Suprapubic skin (tissue), 4 donors: ENCODE results near the gene XG. TPM values are rescaled to one million over a fixed set of nuclear protein-coding genes. Genes with fewer than 3 reads are reported as not detected.

ENCODE experiments used
- DNase-seq, 2 donors: peaks; one replicate each; pipeline ENCODE4 v3.0.0-alpha.2; 2019; ENCODE audit warnings: low spot score in 2 of 2
- H3K27ac ChIP-seq: fragments of 200-600 bp; sonication (generic); one replicate; pipeline ENCODE4 v1.5.1; 2019
- H3K27me3 ChIP-seq: fragments of 200-600 bp; sonication (generic); one replicate; pipeline ENCODE4 v1.5.1; 2019
- H3K36me3 ChIP-seq: fragments of 200-600 bp; sonication (generic); one replicate; pipeline ENCODE4 v1.5.1; 2019
- H3K4me1 ChIP-seq: fragments of 200-600 bp; sonication (generic); one replicate; pipeline ENCODE4 v1.5.1; 2019
- H3K4me3 ChIP-seq: fragments of 200-600 bp; sonication (generic); one replicate; pipeline ENCODE4 v1.5.1; 2019; ENCODE audit warnings: mild to moderate bottlenecking
- H3K9me3 ChIP-seq: fragments of 200-600 bp; sonication (generic); one replicate; pipeline ENCODE4 v1.5.1; 2019
- CTCF ChIP-seq, 2 donors: fragments of 200-600 bp in 1 of 2; fragments of 450-650 bp in 1 of 2; sonication (generic) in 1 of 2; IDR thresholded peaks; one replicate each; pipeline ENCODE4 v1.5.1; 2016 to 2019; ENCODE audit warnings: antibody characterized with exemption in 2 of 2, mild to moderate bottlenecking in 1 of 2, moderate library complexity in 1 of 2
- EP300 ChIP-seq: sonication (generic); formaldehyde crosslinking; IDR thresholded peaks from one replicate; pipeline ENCODE4 v1.6.1; 2017; ENCODE audit warnings: antibody characterized with exemption
- POLR2A ChIP-seq, 2 donors: fragments of 450-650 bp; IDR thresholded peaks; one replicate each; pipeline ENCODE4 v1.6.1; 2017; ENCODE audit warnings: antibody characterized with exemption in 2 of 2, mild to moderate bottlenecking in 2 of 2, moderate library complexity in 2 of 2
- POLR2AphosphoS5 ChIP-seq, 3 donors: sonication (generic); formaldehyde crosslinking; IDR thresholded peaks; one replicate each; pipeline ENCODE4 v1.6.1; 2017; ENCODE audit warnings: antibody characterized with exemption in 3 of 3
- WGBS: methylation state at CpG from one replicate; pipeline ENCODE4 v1.1.5; 2018; 5-methylcytosine and 5-hydroxymethylcytosine counted together
- total RNA-seq, 4 donors: library from RNA; depleted of rRNA; stranded (reverse); fragments of >200 nt; gene quantifications; one replicate each; pipeline ENCODE4 v1.1.0, GENCODE V29; 2016

The XG gene
- total RNA-seq, 4 donors from 2014 or later, result 17.7 to 75.4 (median 38.7) TPM

- Histone ChIP-seq H3K4me1 (peaks cover 72% of the 10 kb centered on the region), H3K4me3 (peak overlapping the region; percentile 27), H3K36me3 (peaks cover 25% of the 10 kb centered on the region), H3K27me3 (no peaks in the 10 kb centered on the region), H3K9me3 (no peaks in the 10 kb centered on the region), H3K27ac (peak overlapping the region; percentile 87)
- peak in 1 of 2 donors; percentile 40 for DNase-seq
- TF ChIP-seq POLR2AphosphoS5 (IDR thresholded peaks at IDR 0.05) (no peak), EP300 (no peak), CTCF (IDR thresholded peaks at IDR 0.05) (no peak), POLR2A (IDR thresholded peaks at IDR 0.05) (no peak)
- 73% methylated on average over 9 of the region's 9 CpGs for WGBS
Observed at GRCh38 chrX:2709556-2709955, 42.3 kb upstream of the XG start.

- H3K4me3 ChIP-seq, result peak overlapping the region; percentile 27
- H3K36me3 ChIP-seq, result peaks cover 32% of the 10 kb centered on the region
- H3K9me3 ChIP-seq, result no peaks in the 10 kb centered on the region
- TF ChIP-seq POLR2A (IDR thresholded peaks at IDR 0.05) (no peak), POLR2AphosphoS5 (IDR thresholded peaks at IDR 0.05) (peak in 2 of 3 donors; percentile 17 to 50), EP300 (no peak)
- H3K27ac ChIP-seq, result peak overlapping the region; percentile 87
- H3K27me3 ChIP-seq, result no peaks in the 10 kb centered on the region
- peak; percentile 76 to 84 for DNase-seq
- 5% methylated on average over 15 of the region's 15 CpGs for WGBS
- peaks cover 65% of the 10 kb centered on the region for H3K4me1 ChIP-seq
Observed at GRCh38 chrX:2710041-2710840, 41.6 kb upstream of the XG start.

GRCh38 chrX:2711441-2711840 is 40.4 kb upstream of the XG start:
- no peak overlapping the region for H3K4me3 ChIP-seq
- no peaks in the 10 kb centered on the region for H3K27me3 ChIP-seq
- DNase-seq, result no peak
- H3K4me1 ChIP-seq, result peaks cover 53% of the 10 kb centered on the region
- 91% methylated on average over 2 of the region's 2 CpGs for WGBS
- H3K36me3 ChIP-seq, result peaks cover 44% of the 10 kb centered on the region
- no peak for TF ChIP-seq POLR2AphosphoS5 (IDR thresholded peaks at IDR 0.05)
- TF ChIP-seq CTCF (IDR thresholded peaks at IDR 0.05), result no peak
- TF ChIP-seq EP300, result no peak
- TF ChIP-seq POLR2A (IDR thresholded peaks at IDR 0.05), result no peak
- no peaks in the 10 kb centered on the region for H3K9me3 ChIP-seq
- peak overlapping the region; percentile 87 for H3K27ac ChIP-seq

GRCh38 chrX:2712428-2712827 is 39.4 kb upstream of the XG start:
- Histone ChIP-seq H3K4me3 (no peak overlapping the region), H3K27me3 (no peaks in the 10 kb centered on the region), H3K36me3 (peaks cover 54% of the 10 kb centered on the region), H3K9me3 (no peaks in the 10 kb centered on the region), H3K4me1 (peaks cover 43% of the 10 kb centered on the region), H3K27ac (no peak overlapping the region)
- TF ChIP-seq POLR2AphosphoS5 (IDR thresholded peaks at IDR 0.05), result no peak
- no peak for TF ChIP-seq EP300
- TF ChIP-seq CTCF (IDR thresholded peaks at IDR 0.05), result no peak
- TF ChIP-seq POLR2A (IDR thresholded peaks at IDR 0.05), result no peak
- peak in 1 of 2 donors; percentile 37 for DNase-seq
- 84% methylated on average over 9 of the region's 9 CpGs for WGBS

- H3K27ac ChIP-seq, result no peak overlapping the region
- peaks cover 36% of the 10 kb centered on the region for H3K4me1 ChIP-seq
- H3K4me3 ChIP-seq, result no peak overlapping the region
- H3K9me3 ChIP-seq, result no peaks in the 10 kb centered on the region
- DNase-seq, result peak in 1 of 2 donors; percentile 36
- H3K36me3 ChIP-seq, result peaks cover 61% of the 10 kb centered on the region
- no peaks in the 10 kb centered on the region for H3K27me3 ChIP-seq
- TF ChIP-seq EP300, result no peak
- no peak for TF ChIP-seq CTCF (IDR thresholded peaks at IDR 0.05)
- no peak for TF ChIP-seq POLR2A (IDR thresholded peaks at IDR 0.05)
- no peak for TF ChIP-seq POLR2AphosphoS5 (IDR thresholded peaks at IDR 0.05)
- WGBS, result 84% methylated on average over 13 of the region's 13 CpGs
Observed at GRCh38 chrX:2712890-2713840, 38.7 kb upstream of the XG start.
